HCT116 (cell line): ENCODE measurements around the gene ENKD1. TPM values are rescaled to one million over a fixed set of nuclear protein-coding genes. Genes with fewer than 3 reads are reported as not detected.

ENCODE experiments used
- ATAC-seq: fragments of 200-7000 bp; cut with Tn5 transposase; 2 replicates; pipeline ENCODE4 v1.9.1; 2020; ENCODE audit warnings: mild to moderate bottlenecking, moderate library complexity
- BruUV-seq: library from RNA; stranded (reverse); fragments of 400-500 nt; replicated peaks from 2 replicates; lab custom pipeline; 2021; lab: Mats Ljungman, UMichigan
- CTCF ChIA-PET: fragments of 300-600 bp; sonication (Branson Sonifier 250); formaldehyde crosslinking; loops from one replicate; lab custom pipeline; 2021; ENCODE audit warnings: antibody characterized with exemption; lab: Charles Lee
- POLR2A ChIA-PET: fragments of 300-600, 350-600 bp; sonication (Branson Sonifier 250); formaldehyde crosslinking; loops from one replicate; lab custom pipeline; 2021; ENCODE audit warnings: antibody characterized with exemption; lab: Charles Lee
- RAD21 ChIA-PET, 2 experiments: fragments of 300-600 bp; sonication (Branson Sonifier 250); formaldehyde crosslinking; loops; one replicate each; lab custom pipeline; 2023; ENCODE audit warnings: low total read pairs in 2 of 2; ENCODE audit not compliant: uncharacterized antibody in 2 of 2, unreplicated experiment in 2 of 2, low non-redundant PET in 1 of 2; lab: Charles Lee
- DNase-seq: peaks from one replicate; pipeline ENCODE4 v3.0.0-alpha.2; 2010; ENCODE audit warnings: low read depth, low spot score
- H2AFZ ChIP-seq: fragments of 200-600 bp; shearing (Covaris generic), sonication (generic); 2 replicates; pipeline ENCODE4 v1.6.1; 2017; ENCODE audit warnings: low read depth, mixed run types, mixed read lengths, antibody characterized with exemption, low read length; ENCODE audit not compliant: poor library complexity, severe bottlenecking
- H3K27ac ChIP-seq: 2 replicates; pipeline ENCODE4 v1.5.1; 2012; ENCODE audit warnings: low read depth, low read length
- H3K27me3 ChIP-seq: fragments of 200-600 bp; sonication (generic); 2 replicates; pipeline ENCODE4 v1.6.1; 2016; ENCODE audit warnings: mixed run types, low read length, mixed read lengths; ENCODE audit not compliant: insufficient read depth
- H3K36me3 ChIP-seq, 2 experiments: fragments of 200-500 bp in 1 of 2; fragments of 200-600 bp in 1 of 2; sonication (Bioruptor generic) in 1 of 2; sonication (generic) in 1 of 2; 2 replicates each; pipeline versions ENCODE4 v1.5.1 to v1.6.1; 2014 to 2016; ENCODE audit warnings: low read length in 2 of 2, inconsistent platforms in 1 of 2, mixed read lengths in 1 of 2, mixed run types in 1 of 2; ENCODE audit not compliant: insufficient read depth in 2 of 2, control insufficient read depth in 1 of 2
- H3K4me1 ChIP-seq, 2 experiments: fragments of 200-600 bp in 1 of 2; sonication (generic) in 1 of 2; 2 replicates each; pipeline versions ENCODE4 v1.5.1 to v1.6.1; 2012 to 2017; ENCODE audit warnings: low read length in 2 of 2, inconsistent platforms in 1 of 2, mild to moderate bottlenecking in 1 of 2, mixed read lengths in 1 of 2, mixed run types in 1 of 2, moderate library complexity in 1 of 2; ENCODE audit not compliant: insufficient read depth in 2 of 2, control insufficient read depth in 1 of 2
- H3K4me2 ChIP-seq: fragments of 200-600 bp; sonication (generic); 2 replicates; pipeline ENCODE4 v1.6.1; 2017; ENCODE audit warnings: mixed run types, low read length, mixed read lengths
- H3K4me3 ChIP-seq, 2 experiments: fragments of 200-600 bp in 1 of 2; sonication (generic) in 1 of 2; replicated peaks in 1 of 2; 2 replicates each; pipeline ENCODE4 v1.5.1; 2011 to 2016; ENCODE audit warnings: low read length in 2 of 2, control low read depth in 1 of 2, low read depth in 1 of 2, mild to moderate bottlenecking in 1 of 2, mixed read lengths in 1 of 2, mixed run types in 1 of 2
- H3K79me2 ChIP-seq: fragments of 200-600 bp; sonication (generic); 2 replicates; pipeline ENCODE4 v1.6.1; 2017; ENCODE audit warnings: mild to moderate bottlenecking, mixed run types, low read length, moderate library complexity, mixed read lengths; ENCODE audit not compliant: insufficient read depth
- H3K9ac ChIP-seq: fragments of 200-600 bp; sonication (generic); 2 replicates; pipeline ENCODE4 v1.6.1; 2016; ENCODE audit warnings: low read length, mixed read lengths
- H3K9me2 ChIP-seq: fragments of 200-600 bp; sonication (generic), shearing (Covaris generic); 2 replicates; pipeline ENCODE4 v1.6.1; 2017; ENCODE audit warnings: mixed run types, mild to moderate bottlenecking, moderate library complexity; ENCODE audit not compliant: insufficient read depth
- H3K9me3 ChIP-seq, 2 experiments: fragments of 200-500 bp in 1 of 2; fragments of 200-600 bp in 1 of 2; sonication (Bioruptor generic) in 1 of 2; sonication (generic) in 1 of 2; 2 replicates each; pipeline ENCODE4 v1.6.1; 2014 to 2017; ENCODE audit warnings: low read length in 2 of 2, mixed read lengths in 2 of 2, inconsistent platforms in 1 of 2, low read depth in 1 of 2, mild to moderate bottlenecking in 1 of 2, mixed run types in 1 of 2, moderate library complexity in 1 of 2; ENCODE audit not compliant: control insufficient read depth in 1 of 2, insufficient read depth in 1 of 2
- H4K20me1 ChIP-seq: fragments of 200-600 bp; sonication (generic), shearing (Covaris generic); 2 replicates; pipeline ENCODE4 v1.6.1; 2017; ENCODE audit warnings: mixed run types, mild to moderate bottlenecking, moderate library complexity; ENCODE audit not compliant: insufficient read depth
- CEBPB ChIP-seq: IDR thresholded peaks from 2 replicates; pipeline ENCODE4 v1.6.1; 2012; ENCODE audit warnings: low read depth
- EGR1 ChIP-seq: IDR thresholded peaks from 2 replicates; pipeline ENCODE4 v1.6.1; 2012; ENCODE audit warnings: low read depth
- ELF1 ChIP-seq: IDR thresholded peaks from 2 replicates; pipeline ENCODE4 v1.6.1; 2012; ENCODE audit warnings: low read depth, borderline replicate concordance
- EZH2 ChIP-seq: fragments of 200-600 bp; sonication (generic); IDR thresholded peaks from 2 replicates; pipeline ENCODE4 v1.6.1; 2017; ENCODE audit warnings: antibody characterized with exemption, mixed run types
- EZH2phosphoT487 ChIP-seq: fragments of 200-600 bp; IDR thresholded peaks from 2 replicates; pipeline ENCODE4 v1.6.1; 2018; ENCODE audit warnings: antibody characterized with exemption, borderline replicate concordance
- FOSL1 ChIP-seq: IDR thresholded peaks from 2 replicates; pipeline ENCODE4 v1.6.1; 2012; ENCODE audit warnings: low read depth
- JUND ChIP-seq: IDR thresholded peaks from 2 replicates; pipeline ENCODE4 v1.6.1; 2012
- POLR2AphosphoS5 ChIP-seq: IDR thresholded peaks from 2 replicates; pipeline ENCODE4 v1.6.1; 2011; ENCODE audit warnings: mild to moderate bottlenecking, low read depth, low read length, moderate library complexity
- SIN3A ChIP-seq: IDR thresholded peaks from 2 replicates; pipeline ENCODE4 v1.6.1; 2012; ENCODE audit warnings: low read depth
- SP1 ChIP-seq: IDR thresholded peaks from 2 replicates; pipeline ENCODE4 v1.6.1; 2012; ENCODE audit warnings: low read depth
- SRF ChIP-seq: IDR thresholded peaks from 2 replicates; pipeline ENCODE4 v1.6.1; 2012; ENCODE audit warnings: low read depth
- YY1 ChIP-seq: IDR thresholded peaks from 2 replicates; pipeline ENCODE4 v1.6.1; 2011; ENCODE audit warnings: low read length, low read depth, moderate library complexity, mild to moderate bottlenecking; ENCODE audit not compliant: insufficient replicate concordance; ENCODE audit errors: extremely low read depth
- ZNF274 ChIP-seq: fragments of 200-500 bp; sonication (Bioruptor generic); IDR thresholded peaks from 2 replicates; pipeline ENCODE4 v1.6.1; 2014; ENCODE audit warnings: mild to moderate bottlenecking, low read depth, low read length, inconsistent platforms
- intact Hi-C: fragments of 100-400 bp; cut with micrococcal nuclease; formaldehyde crosslinking; loops from 2 replicates; pipeline ENCODE4 v1.10.0; 2022
- total RNA-seq: library from RNA; stranded (reverse); gene quantifications from one replicate; pipeline ENCODE4 v1.2.1, GENCODE V29; 2021; ENCODE audit not compliant: unreplicated experiment
- TF ChIP-seq, protein P1 (sequence below): IDR thresholded peaks from 2 replicates; pipeline ENCODE4 v1.6.1; 2011; ENCODE audit warnings: mild to moderate bottlenecking, low read length, moderate library complexity; ENCODE audit not compliant: insufficient replicate concordance; ENCODE audit errors: extremely low read depth
- TF ChIP-seq, protein P2 (sequence below): IDR thresholded peaks from 2 replicates; pipeline ENCODE4 v1.6.1; 2012
- TF ChIP-seq, protein P3 (sequence below): IDR thresholded peaks from 2 replicates; pipeline ENCODE4 v1.6.1; 2012

The ENKD1 gene
- total RNA-seq, 1 experiment from 2014 or later = 16.8 TPM

DNA sequence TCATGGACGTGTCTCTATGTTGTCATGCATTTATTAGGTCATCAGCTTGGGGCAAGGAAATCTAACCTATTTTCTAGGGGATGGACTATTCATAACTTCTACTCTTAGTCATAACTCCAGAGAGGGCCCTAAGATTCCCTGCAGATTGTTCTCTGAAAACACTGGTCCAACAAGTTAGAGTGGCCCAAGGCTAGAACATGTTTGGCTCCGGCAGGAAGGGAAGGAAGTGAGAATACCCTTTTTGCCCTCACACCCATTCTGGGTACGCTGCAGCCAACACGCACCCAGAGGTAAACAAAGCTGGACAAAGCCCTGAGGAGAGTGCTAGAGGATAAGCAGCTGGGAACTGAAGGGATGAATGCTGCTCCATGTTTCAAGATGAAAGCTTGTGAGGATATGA is 10.0 kb upstream of the ENKD1 start:
- no peaks in the 10 kb centered on the region for H3K79me2 ChIP-seq
- H3K4me3 ChIP-seq = no peak overlapping the region
- H3K9ac ChIP-seq = no peak overlapping the region
- ATAC-seq (no peak), DNase-seq (no peak)
- TF ChIP-seq, protein P1, sequence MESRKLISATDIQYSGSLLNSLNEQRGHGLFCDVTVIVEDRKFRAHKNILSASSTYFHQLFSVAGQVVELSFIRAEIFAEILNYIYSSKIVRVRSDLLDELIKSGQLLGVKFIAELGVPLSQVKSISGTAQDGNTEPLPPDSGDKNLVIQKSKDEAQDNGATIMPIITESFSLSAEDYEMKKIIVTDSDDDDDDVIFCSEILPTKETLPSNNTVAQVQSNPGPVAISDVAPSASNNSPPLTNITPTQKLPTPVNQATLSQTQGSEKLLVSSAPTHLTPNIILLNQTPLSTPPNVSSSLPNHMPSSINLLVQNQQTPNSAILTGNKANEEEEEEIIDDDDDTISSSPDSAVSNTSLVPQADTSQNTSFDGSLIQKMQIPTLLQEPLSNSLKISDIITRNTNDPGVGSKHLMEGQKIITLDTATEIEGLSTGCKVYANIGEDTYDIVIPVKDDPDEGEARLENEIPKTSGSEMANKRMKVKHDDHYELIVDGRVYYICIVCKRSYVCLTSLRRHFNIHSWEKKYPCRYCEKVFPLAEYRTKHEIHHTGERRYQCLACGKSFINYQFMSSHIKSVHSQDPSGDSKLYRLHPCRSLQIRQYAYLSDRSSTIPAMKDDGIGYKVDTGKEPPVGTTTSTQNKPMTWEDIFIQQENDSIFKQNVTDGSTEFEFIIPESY = no peak
- no peak for TF ChIP-seq EGR1
- TF ChIP-seq SP1 = no peak
- no peak for TF ChIP-seq POLR2AphosphoS5
- TF ChIP-seq, protein P2, sequence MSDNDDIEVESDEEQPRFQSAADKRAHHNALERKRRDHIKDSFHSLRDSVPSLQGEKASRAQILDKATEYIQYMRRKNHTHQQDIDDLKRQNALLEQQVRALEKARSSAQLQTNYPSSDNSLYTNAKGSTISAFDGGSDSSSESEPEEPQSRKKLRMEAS = no peak
- TF ChIP-seq YY1 = no peak
- TF ChIP-seq FOSL1 = no peak
- no peak for TF ChIP-seq ZNF274
- TF ChIP-seq, protein P3, sequence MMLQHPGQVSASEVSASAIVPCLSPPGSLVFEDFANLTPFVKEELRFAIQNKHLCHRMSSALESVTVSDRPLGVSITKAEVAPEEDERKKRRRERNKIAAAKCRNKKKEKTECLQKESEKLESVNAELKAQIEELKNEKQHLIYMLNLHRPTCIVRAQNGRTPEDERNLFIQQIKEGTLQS = no peak
- TF ChIP-seq EZH2phosphoT487 = no peak
- TF ChIP-seq EZH2 = no peak
- TF ChIP-seq SIN3A = no peak
- no peak for TF ChIP-seq JUND
- no peak for TF ChIP-seq ELF1
- no peak for TF ChIP-seq CEBPB
- no peak for TF ChIP-seq SRF
- H3K36me3 ChIP-seq = no peaks in the 10 kb centered on the region; a peak in 1 of 4 replicates
- no peaks in the 10 kb centered on the region for H4K20me1 ChIP-seq
- no peaks in the 10 kb centered on the region for H3K27me3 ChIP-seq
- POLR2A ChIA-PET = no interaction called here
- H2AFZ ChIP-seq = no peak overlapping the region
- H3K4me1 ChIP-seq = peaks cover 0 to 5% of the 10 kb centered on the region in 2 experiments; a peak in 2 of 4 replicates
- no peak overlapping the region for H3K27ac ChIP-seq
- CTCF ChIA-PET = interaction anchor here (2.0 kb wide), 1 partner anchor 155 kb away, joined by 5 read pairs; no protein-coding TSS in a partner anchor
- RAD21 ChIA-PET = no interaction called here
- H3K4me2 ChIP-seq = no peak overlapping the region
- H3K9me3 ChIP-seq = no peaks in the 10 kb centered on the region
- no TSS peak for BruUV-seq
- no peaks in the 10 kb centered on the region for H3K9me2 ChIP-seq
- intact Hi-C loops = no loop called here
